CD4-positive, alpha-beta T cell (primary cell): ENCODE measurements around the gene ESRRB. TPM values are rescaled to one million over a fixed set of nuclear protein-coding genes. Genes with fewer than 3 reads are reported as not detected.

Experiments used
- ATAC-seq: fragments of 200-7000 bp; cut with Tn5 transposase; one replicate; pipeline ENCODE4 v1.10.0; 2022; ENCODE audit warnings: mild to moderate bottlenecking; ENCODE audit not compliant: poor library complexity
- CTCF ChIA-PET: fragments of 350-600 bp; sonication (Branson Sonifier 250); formaldehyde crosslinking; loops from one replicate; lab custom pipeline; 2021; ENCODE audit warnings: antibody characterized with exemption, inconsistent platforms; lab: Charles Lee
- POLR2A ChIA-PET: fragments of 350-600 bp; sonication (Branson Sonifier 250); formaldehyde crosslinking; loops from one replicate; lab custom pipeline; 2021; ENCODE audit warnings: antibody characterized with exemption, inconsistent platforms; lab: Charles Lee
- DNase-seq, 14 experiments: peaks; one replicate each; pipeline ENCODE4 v3.0.0-alpha.2; 2013 to 2020; ENCODE audit warnings: mixed read lengths in 2 of 14
- H3K27ac ChIP-seq, 2 donors: one replicate each; pipeline versions ENCODE4 v1.5.1 to v1.7.0; 2013; ENCODE audit warnings: low read length in 2 of 2, low read depth in 1 of 2, mild to moderate bottlenecking in 1 of 2
- H3K27me3 ChIP-seq, 2 experiments: 1 replicate in 1 of 2; 2 replicates in 1 of 2; pipeline versions ENCODE4 v1.6.1 to v1.7.0; 2013; ENCODE audit warnings: low read length in 2 of 2, control low read depth in 1 of 2, mild to moderate bottlenecking in 1 of 2, moderate library complexity in 1 of 2; ENCODE audit not compliant: insufficient read depth in 2 of 2, control insufficient read depth in 1 of 2
- H3K36me3 ChIP-seq: one replicate; pipeline ENCODE4 v1.6.1; 2013; ENCODE audit warnings: low read length, control low read depth; ENCODE audit not compliant: insufficient read depth
- H3K4me1 ChIP-seq: one replicate; pipeline ENCODE4 v1.6.1; 2013; ENCODE audit warnings: low read length, control low read depth; ENCODE audit not compliant: insufficient read depth
- H3K4me3 ChIP-seq: one replicate; pipeline ENCODE4 v1.5.1; 2013; ENCODE audit warnings: mild to moderate bottlenecking, low read length, moderate library complexity
- H3K9me3 ChIP-seq, 2 experiments: 1 replicate in 1 of 2; 2 replicates in 1 of 2; pipeline versions ENCODE4 v1.6.1 to v1.7.0; 2013; ENCODE audit warnings: low read length in 2 of 2, mild to moderate bottlenecking in 2 of 2, control low read depth in 1 of 2, moderate library complexity in 1 of 2; ENCODE audit not compliant: control insufficient read depth in 1 of 2, insufficient read depth in 1 of 2
- H3K27ac Mint-ChIP-seq: one replicate; pipeline ENCODE4 v1.8.0; 2020; ENCODE audit warnings: mixed read lengths
- H3K27me3 Mint-ChIP-seq: one replicate; pipeline ENCODE4 v1.8.0; 2021; ENCODE audit warnings: mixed read lengths
- H3K36me3 Mint-ChIP-seq: one replicate; pipeline ENCODE4 v1.8.0; 2021; ENCODE audit warnings: low read depth, mixed read lengths
- H3K4me1 Mint-ChIP-seq: one replicate; pipeline ENCODE4 v1.8.0; 2021; ENCODE audit warnings: low read depth, mixed read lengths
- H3K4me3 Mint-ChIP-seq: one replicate; pipeline ENCODE4 v1.8.0; 2020; ENCODE audit warnings: mild to moderate bottlenecking, mixed read lengths
- H3K9me3 Mint-ChIP-seq: one replicate; pipeline ENCODE4 v1.8.0; 2020; ENCODE audit warnings: mixed read lengths
- intact Hi-C, 2 experiments: fragments of 100-400 bp; cut with DNase I in 1 of 2; cut with micrococcal nuclease in 1 of 2; formaldehyde crosslinking; loops; one replicate each; pipeline versions ENCODE4 v1.15.1 to v1.9.0; 2023 to 2025; cut with DNase I, micrococcal nuclease
- total RNA-seq, 174 experiments: library from RNA in 2 of 174; stranded (reverse) in 2 of 174; gene quantifications; one replicate each; pipeline ENCODE4 v1.2.3 and lab custom pipeline; 2021 to 2026
- TF ChIP-seq, protein P1 (sequence below): fragments of 200-600 bp; IDR thresholded peaks from one replicate; pipeline ENCODE4 v1.8.0; 2022; ENCODE audit warnings: antibody characterized with exemption, mild to moderate bottlenecking

Gene ESRRB
- total RNA-seq, 2 experiments from 2014 or later: 0.17 to 0.27 TPM

DNA sequence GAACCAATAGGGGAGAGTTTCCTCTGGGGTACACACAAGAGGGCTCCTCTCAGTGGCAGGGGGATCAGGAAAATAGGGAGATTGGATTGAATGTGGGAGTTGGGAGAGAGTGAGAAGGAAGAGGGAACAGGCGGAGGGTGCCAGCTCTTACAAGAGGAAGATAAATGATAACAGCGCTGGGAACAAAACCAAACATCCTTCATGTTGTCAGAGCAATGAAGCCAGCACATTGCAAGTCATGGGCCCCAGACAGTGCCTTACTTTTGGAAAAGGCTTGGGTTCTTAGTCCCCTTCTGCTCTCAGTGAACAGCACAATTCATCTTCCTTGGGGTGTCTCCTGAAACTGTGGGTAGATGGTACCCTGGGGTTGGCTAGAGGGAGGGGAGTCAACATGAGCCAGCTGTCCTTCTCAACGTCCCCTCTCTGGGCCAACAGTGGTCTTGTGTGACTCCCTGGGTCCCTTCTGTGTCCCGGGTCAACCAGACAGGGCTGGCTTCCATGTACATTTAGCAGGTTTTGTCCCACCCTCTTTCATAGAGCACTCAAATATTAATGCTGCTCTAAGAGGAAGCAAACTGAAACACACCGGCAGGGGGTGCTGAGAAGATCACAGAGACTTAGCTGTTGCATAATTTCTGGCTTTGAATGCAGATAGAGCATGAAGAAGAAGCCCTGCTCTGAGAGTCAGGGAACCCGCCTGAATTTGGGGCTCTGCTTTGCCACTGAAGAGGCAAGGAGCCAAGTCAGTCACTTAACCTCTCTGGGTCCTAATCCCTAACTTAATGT lies 138.5 kb downstream of the ESRRB start:
- Histone ChIP-seq H3K27ac (no peak overlapping the region), H3K4me3 (no peak overlapping the region), H3K4me1 (no peaks in the 10 kb centered on the region), H3K36me3 (no peaks in the 10 kb centered on the region), H3K27me3 (peaks cover 6 to 10% of the 10 kb centered on the region in 2 experiments), H3K9me3 (no peaks in the 10 kb centered on the region)
- Mint-ChIP-seq H3K27me3 (peaks cover 44% of the 10 kb centered on the region), H3K36me3 (no peaks in the 10 kb centered on the region), H3K4me1 (no peaks in the 10 kb centered on the region), H3K27ac (no peak overlapping the region), H3K9me3 (no peaks in the 10 kb centered on the region), H3K4me3 (no peak overlapping the region)
- DNase-seq: peak in 1 of 14 experiments; percentile 5
- ChIA-PET CTCF (no interaction called here), POLR2A (no interaction called here)
- TF ChIP-seq, protein P1, sequence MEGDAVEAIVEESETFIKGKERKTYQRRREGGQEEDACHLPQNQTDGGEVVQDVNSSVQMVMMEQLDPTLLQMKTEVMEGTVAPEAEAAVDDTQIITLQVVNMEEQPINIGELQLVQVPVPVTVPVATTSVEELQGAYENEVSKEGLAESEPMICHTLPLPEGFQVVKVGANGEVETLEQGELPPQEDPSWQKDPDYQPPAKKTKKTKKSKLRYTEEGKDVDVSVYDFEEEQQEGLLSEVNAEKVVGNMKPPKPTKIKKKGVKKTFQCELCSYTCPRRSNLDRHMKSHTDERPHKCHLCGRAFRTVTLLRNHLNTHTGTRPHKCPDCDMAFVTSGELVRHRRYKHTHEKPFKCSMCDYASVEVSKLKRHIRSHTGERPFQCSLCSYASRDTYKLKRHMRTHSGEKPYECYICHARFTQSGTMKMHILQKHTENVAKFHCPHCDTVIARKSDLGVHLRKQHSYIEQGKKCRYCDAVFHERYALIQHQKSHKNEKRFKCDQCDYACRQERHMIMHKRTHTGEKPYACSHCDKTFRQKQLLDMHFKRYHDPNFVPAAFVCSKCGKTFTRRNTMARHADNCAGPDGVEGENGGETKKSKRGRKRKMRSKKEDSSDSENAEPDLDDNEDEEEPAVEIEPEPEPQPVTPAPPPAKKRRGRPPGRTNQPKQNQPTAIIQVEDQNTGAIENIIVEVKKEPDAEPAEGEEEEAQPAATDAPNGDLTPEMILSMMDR: no peak
- no peak for ATAC-seq
- intact Hi-C loops: no loop called here

DNA sequence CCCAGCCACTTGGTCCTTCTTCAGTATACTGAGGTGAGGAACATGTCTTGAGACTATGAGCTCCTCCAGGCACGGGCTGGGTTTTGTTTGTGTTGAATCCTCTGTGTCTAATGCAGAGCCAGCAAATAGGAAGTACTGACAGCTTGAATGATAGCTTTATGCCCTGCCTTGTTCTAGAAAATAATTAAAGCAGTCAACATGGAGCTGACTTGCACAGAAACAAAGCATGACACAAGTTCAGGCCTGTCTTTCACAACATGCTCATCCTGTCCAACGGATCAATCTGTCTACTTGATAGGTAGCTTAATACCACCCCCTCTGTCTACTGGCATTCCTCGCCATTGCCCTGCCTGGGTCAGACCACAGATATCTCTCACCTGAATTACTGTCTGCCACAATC lies 140.9 kb downstream of the ESRRB start:
- TF ChIP-seq, protein P1: no peak
- Histone ChIP-seq H3K27me3 (peaks cover 6 to 7% of the 10 kb centered on the region in 2 experiments), H3K36me3 (no peaks in the 10 kb centered on the region), H3K27ac (no peak overlapping the region), H3K9me3 (peaks cover 0 to 4% of the 10 kb centered on the region in 2 experiments), H3K4me3 (no peak overlapping the region), H3K4me1 (no peaks in the 10 kb centered on the region)
- ChIA-PET POLR2A (no interaction called here), CTCF (no interaction called here)
- Mint-ChIP-seq H3K4me1 (no peaks in the 10 kb centered on the region), H3K36me3 (no peaks in the 10 kb centered on the region), H3K27ac (no peak overlapping the region), H3K4me3 (no peak overlapping the region), H3K27me3 (peaks cover 46% of the 10 kb centered on the region), H3K9me3 (peaks cover 6% of the 10 kb centered on the region)
- DNase-seq: no peak
- intact Hi-C loops: no loop called here
- ATAC-seq: no peak

DNA sequence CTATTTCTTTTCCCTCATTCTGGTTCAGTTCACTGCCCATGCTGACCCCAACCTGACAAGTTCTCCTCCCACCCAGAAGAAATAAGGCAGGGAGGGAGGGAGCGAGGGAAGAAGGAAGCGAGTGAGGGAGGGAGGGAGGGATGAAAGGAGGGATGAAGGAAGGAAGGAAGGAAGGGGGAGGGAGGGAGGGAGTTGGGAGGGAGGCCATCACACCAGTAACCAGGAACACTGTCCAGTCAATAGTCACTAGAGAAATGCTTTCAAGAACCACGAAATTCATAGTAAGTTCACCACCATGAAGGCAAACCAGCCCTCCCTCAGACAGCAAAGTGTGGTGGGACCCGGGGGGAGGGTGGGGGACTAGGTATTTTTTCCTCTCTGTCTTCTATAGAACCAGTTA lies 142.4 kb downstream of the ESRRB start:
- TF ChIP-seq, protein P1: no peak
- intact Hi-C loops: no loop called here
- no peaks in the 10 kb centered on the region for H3K4me1 Mint-ChIP-seq
- Histone ChIP-seq H3K9me3 (peaks cover 0 to 4% of the 10 kb centered on the region in 2 experiments), H3K4me3 (no peak overlapping the region), H3K27me3 (peaks cover 6 to 7% of the 10 kb centered on the region in 2 experiments), H3K36me3 (no peaks in the 10 kb centered on the region), H3K27ac (no peak overlapping the region), H3K4me1 (no peaks in the 10 kb centered on the region)
- DNase-seq (no peak), ATAC-seq (no peak)
- H3K9me3 Mint-ChIP-seq: peaks cover 9% of the 10 kb centered on the region
- H3K27ac Mint-ChIP-seq: no peak overlapping the region
- no peak overlapping the region for H3K4me3 Mint-ChIP-seq
- H3K27me3 Mint-ChIP-seq: peaks cover 46% of the 10 kb centered on the region
- POLR2A ChIA-PET: no interaction called here
- H3K36me3 Mint-ChIP-seq: no peaks in the 10 kb centered on the region
- CTCF ChIA-PET: no interaction called here
